ENCODE data around the gene MAGEB5.

GRCh38 chrX:26262121-26262523, 46.2 kb downstream of the MAGEB5 start:
- TF ChIP-seq CTCF (IDR thresholded peaks at IDR 0.05) = no peak
- TF ChIP-seq POLR2AphosphoS5 (IDR thresholded peaks at IDR 0.05) = no peak
